Activated T-helper 1 cell treated with Interleukin-2 at 50 U/mL for 16 hours (primary cell): ENCODE results near the gene NCEH1.
A peak's percentile ranks its signal among the peaks of the same experiment; 100 is the strongest.
"Not testable (repeated sequence)": the region's sequence is repeated elsewhere in the genome, so short reads cannot be mapped to it uniquely, and the experiment has no call there.

Source experiments
- DNase-seq: peaks from one replicate; pipeline ENCODE4 v3.0.0-alpha.2; 2020; ENCODE audit warnings: low read depth

Gene NCEH1

GRCh38 chr3:172613845-172614244 lies 97.0 kb downstream of the NCEH1 start:
- no peak for DNase-seq

- no peak for DNase-seq
These were observed 97.8 kb downstream of the NCEH1 start for GRCh38 chr3:172612871-172613678.

GRCh38 chr3:172609750-172610149 lies 101.1 kb downstream of the NCEH1 start:
- no peak for DNase-seq

GRCh38 chr3:172608575-172608974 lies 102.3 kb downstream of the NCEH1 start:
- DNase-seq, result no peak

GRCh38 chr3:172607305-172608121 lies 103.4 kb downstream of the NCEH1 start:
- DNase-seq, result no peak

- DNase-seq, result no peak
These were observed 104.8 kb downstream of the NCEH1 start for GRCh38 chr3:172606021-172606420.

- no peak for DNase-seq
These were observed 105.8 kb downstream of the NCEH1 start for GRCh38 chr3:172604895-172605646.

GRCh38 chr3:172601066-172601832 lies 109.6 kb downstream of the NCEH1 start:
- no peak for DNase-seq

- DNase-seq, result no peak
These were observed 110.2 kb downstream of the NCEH1 start for GRCh38 chr3:172600644-172601065.

- no peak for DNase-seq
These were observed 112.0 kb downstream of the NCEH1 start for GRCh38 chr3:172598904-172599303.

- DNase-seq, result no peak
These were observed 114.5 kb downstream of the NCEH1 start for GRCh38 chr3:172596394-172596706.

GRCh38 chr3:172595664-172596393 lies 115.0 kb downstream of the NCEH1 start:
- no peak for DNase-seq

- not testable (repeated sequence) for DNase-seq
These were observed 115.8 kb downstream of the NCEH1 start for GRCh38 chr3:172594900-172595663.

GRCh38 chr3:172592898-172593669 lies 117.8 kb downstream of the NCEH1 start:
- no peak for DNase-seq

- peak; percentile 35 for DNase-seq
These were observed 118.7 kb downstream of the NCEH1 start for GRCh38 chr3:172591876-172592771.

GRCh38 chr3:172591125-172591605 lies 119.7 kb downstream of the NCEH1 start:
- DNase-seq, result no peak

- DNase-seq, result no peak
These were observed 124.4 kb downstream of the NCEH1 start for GRCh38 chr3:172586436-172586835.

GRCh38 chr3:172585954-172586353 lies 124.9 kb downstream of the NCEH1 start:
- no peak for DNase-seq
